Trophoblast cell (in vitro differentiated cells and primary cell): ENCODE results near the gene HSPB9.

ENCODE experiments used
- DNase-seq, 2 donors: peaks; one replicate each; pipeline ENCODE4 v3.0.0-alpha.2; 2016
- H2AFZ ChIP-seq: 2 replicates; pipeline ENCODE4 v1.6.1; 2013; ENCODE audit warnings: low read length, moderate library complexity, mild to moderate bottlenecking; ENCODE audit not compliant: insufficient read depth, poor library complexity
- H2AK5ac ChIP-seq: 2 replicates; pipeline ENCODE4 v1.6.1; 2013; ENCODE audit warnings: mild to moderate bottlenecking, low read length
- H2BK120ac ChIP-seq: 2 replicates; pipeline ENCODE4 v1.6.1; 2013; ENCODE audit warnings: low read length, mild to moderate bottlenecking, moderate library complexity; ENCODE audit not compliant: insufficient read depth, poor library complexity
- H2BK12ac ChIP-seq: 2 replicates; pipeline ENCODE4 v1.6.1; 2013; ENCODE audit warnings: mild to moderate bottlenecking, low read length, moderate library complexity
- H2BK5ac ChIP-seq: 2 replicates; pipeline ENCODE4 v1.6.1; 2013; ENCODE audit warnings: low read length, low read depth, moderate library complexity, mild to moderate bottlenecking; ENCODE audit not compliant: poor library complexity
- H3K14ac ChIP-seq: 2 replicates; pipeline ENCODE4 v1.6.1; 2013; ENCODE audit warnings: mild to moderate bottlenecking, low read length
- H3K18ac ChIP-seq: 2 replicates; pipeline ENCODE4 v1.6.1; 2013; ENCODE audit warnings: mild to moderate bottlenecking, low read length
- H3K23ac ChIP-seq: 2 replicates; pipeline ENCODE4 v1.6.1; 2013; ENCODE audit warnings: low read length
- H3K27ac ChIP-seq: 2 replicates; pipeline ENCODE4 v1.5.1; 2013; ENCODE audit warnings: low read depth, mild to moderate bottlenecking, inconsistent platforms, low read length, moderate library complexity
- H3K27me3 ChIP-seq: 2 replicates; pipeline ENCODE4 v1.6.1; 2013; ENCODE audit warnings: inconsistent platforms, mild to moderate bottlenecking, low read length, moderate library complexity; ENCODE audit not compliant: insufficient read depth
- H3K36me3 ChIP-seq, 2 experiments: 1 replicate in 1 of 2; 2 replicates in 1 of 2; pipeline ENCODE4 v1.6.1; 2013; ENCODE audit warnings: low read length in 2 of 2, mild to moderate bottlenecking in 2 of 2, moderate library complexity in 1 of 2; ENCODE audit not compliant: insufficient read depth in 2 of 2, control insufficient read depth in 1 of 2
- H3K4ac ChIP-seq: 2 replicates; pipeline ENCODE4 v1.6.1; 2013; ENCODE audit warnings: low read depth, mild to moderate bottlenecking, low read length, moderate library complexity
- H3K4me1 ChIP-seq, 2 experiments: 1 replicate in 1 of 2; 2 replicates in 1 of 2; pipeline ENCODE4 v1.6.1; 2013; ENCODE audit warnings: low read length in 2 of 2, mild to moderate bottlenecking in 2 of 2, moderate library complexity in 1 of 2; ENCODE audit not compliant: insufficient read depth in 2 of 2, control insufficient read depth in 1 of 2
- H3K4me2 ChIP-seq: 2 replicates; pipeline ENCODE4 v1.6.1; 2013; ENCODE audit warnings: inconsistent platforms, mild to moderate bottlenecking, low read length, moderate library complexity
- H3K4me3 ChIP-seq: 2 replicates; pipeline ENCODE4 v1.5.1; 2013; ENCODE audit warnings: mild to moderate bottlenecking, low read depth, low read length, inconsistent platforms
- H3K79me1 ChIP-seq: one replicate; pipeline ENCODE4 v1.6.1; 2013; ENCODE audit warnings: low read length
- H3K79me2 ChIP-seq: 2 replicates; pipeline ENCODE4 v1.6.1; 2013; ENCODE audit warnings: low read length, mild to moderate bottlenecking; ENCODE audit not compliant: control insufficient read depth, insufficient read depth, poor library complexity
- H3K9ac ChIP-seq: 2 replicates; pipeline ENCODE4 v1.6.1; 2013; ENCODE audit warnings: mild to moderate bottlenecking, low read length
- H3K9me3 ChIP-seq: 2 replicates; pipeline ENCODE4 v1.6.1; 2013; ENCODE audit warnings: low read depth, mild to moderate bottlenecking, control low read depth, inconsistent platforms, low read length; ENCODE audit not compliant: insufficient read depth
- H4K12ac ChIP-seq: 2 replicates; pipeline ENCODE4 v1.6.1; 2013; ENCODE audit warnings: low read depth, mild to moderate bottlenecking, low read length, moderate library complexity
- H4K8ac ChIP-seq: 2 replicates; pipeline ENCODE4 v1.6.1; 2013; ENCODE audit warnings: low read depth, mild to moderate bottlenecking, low read length, moderate library complexity
- H4K91ac ChIP-seq: one replicate; pipeline ENCODE4 v1.6.1; 2013; ENCODE audit warnings: low read depth, mild to moderate bottlenecking, low read length, moderate library complexity
- WGBS: extraction: QIAGEN DNeasy Blood & Tissue Kit; methylation state at CpG from one replicate; pipeline ENCODE4 v1.1.7; 2013; ENCODE audit warnings: missing lambda C conversion rate; ENCODE audit not compliant: insufficient read length, insufficient coverage; ENCODE audit errors: extremely low coverage; 5-methylcytosine and 5-hydroxymethylcytosine counted together

The HSPB9 gene

DNA sequence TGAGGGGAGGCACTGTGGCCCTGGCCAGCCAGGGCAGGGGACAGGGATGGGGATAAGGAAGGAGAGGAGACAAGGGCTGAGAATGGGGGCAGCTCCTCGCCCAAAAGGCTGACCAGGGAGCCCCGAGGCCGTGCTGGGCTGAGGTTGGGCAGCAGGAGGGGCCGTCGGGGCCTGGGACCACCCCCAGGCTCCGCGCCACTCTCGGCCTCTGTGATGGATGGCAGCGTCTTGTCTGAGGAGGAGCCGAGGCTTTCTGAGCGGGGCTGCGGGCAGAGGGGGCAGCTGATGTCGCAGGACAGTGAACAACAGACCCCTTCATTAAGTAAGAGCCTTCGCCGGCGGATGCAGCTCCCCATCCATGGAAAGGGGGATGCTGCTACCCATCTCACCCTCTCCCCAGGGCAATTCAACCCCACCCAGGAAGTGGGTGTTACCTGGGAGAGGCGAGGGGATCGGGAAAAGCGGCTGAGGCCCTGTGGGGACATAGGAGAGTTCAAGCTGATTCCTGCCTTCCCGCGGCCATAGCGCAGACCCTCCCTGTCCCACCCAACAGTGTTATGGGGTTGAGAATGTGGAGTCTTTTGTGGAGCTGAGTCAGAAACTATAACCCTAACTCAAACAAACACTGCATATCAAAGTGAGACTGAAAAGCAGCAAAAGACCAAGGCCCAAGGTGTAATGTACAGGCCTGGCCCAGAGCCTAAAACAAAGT is 41.2 kb downstream of the HSPB9 start:
- no peak overlapping the region for H3K23ac ChIP-seq
- no peak overlapping the region for H2BK5ac ChIP-seq
- no peak overlapping the region for H4K8ac ChIP-seq
- no peaks in the 10 kb centered on the region for H3K79me1 ChIP-seq
- no peak overlapping the region for H3K27ac ChIP-seq
- H3K4me1 ChIP-seq = peaks cover 0 to 2% of the 10 kb centered on the region in 2 experiments
- no peak overlapping the region for H3K4me3 ChIP-seq
- H3K79me2 ChIP-seq = no peaks in the 10 kb centered on the region
- H4K91ac ChIP-seq = no peak overlapping the region
- H2BK120ac ChIP-seq = no peak overlapping the region
- H3K4ac ChIP-seq = no peak overlapping the region
- no peak overlapping the region for H2AFZ ChIP-seq
- H2BK12ac ChIP-seq = no peak overlapping the region
- no peaks in the 10 kb centered on the region for H3K36me3 ChIP-seq
- no peak overlapping the region for H3K4me2 ChIP-seq
- WGBS = no CpG with 5 or more reads among the region's 22 CpGs
- no peak overlapping the region for H4K12ac ChIP-seq
- H3K9me3 ChIP-seq = peaks cover 6% of the 10 kb centered on the region
- H3K9ac ChIP-seq = no peak overlapping the region
- H3K27me3 ChIP-seq = no peaks in the 10 kb centered on the region
- no peak overlapping the region for H3K14ac ChIP-seq
- H3K18ac ChIP-seq = no peak overlapping the region
- DNase-seq = no peak
- H2AK5ac ChIP-seq = no peak overlapping the region

DNA sequence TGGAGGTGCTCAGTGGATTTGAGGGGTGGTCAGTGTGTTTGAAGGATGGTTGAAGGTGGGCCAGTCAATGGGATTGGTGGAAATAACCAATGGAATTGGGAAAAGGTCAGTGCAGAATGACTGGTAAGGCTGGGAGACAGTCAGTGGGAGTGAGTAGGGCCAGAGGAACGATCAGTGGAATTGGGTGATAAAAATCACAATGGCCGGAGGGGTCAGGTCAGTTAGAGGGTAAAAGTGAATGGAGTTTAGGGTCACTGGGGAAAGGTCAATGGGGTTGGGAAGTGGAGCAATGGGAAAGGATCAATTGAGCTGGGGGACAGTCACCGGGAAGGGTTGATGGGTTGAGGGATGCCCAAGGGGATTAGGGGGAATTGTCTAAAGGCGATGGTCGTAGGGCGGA is 43.1 kb downstream of the HSPB9 start:
- WGBS = no CpG with 5 or more reads among the region's 6 CpGs
- Histone ChIP-seq H4K8ac (no peak overlapping the region), H3K27ac (no peak overlapping the region), H2AFZ (no peak overlapping the region), H2AK5ac (no peak overlapping the region), H4K91ac (no peak overlapping the region), H3K36me3 (no peaks in the 10 kb centered on the region), H2BK120ac (no peak overlapping the region), H3K4me1 (peaks cover 0 to 2% of the 10 kb centered on the region in 2 experiments), H3K23ac (no peak overlapping the region), H3K9ac (no peak overlapping the region), H3K4me2 (no peak overlapping the region), H2BK12ac (no peak overlapping the region), H3K14ac (no peak overlapping the region), H2BK5ac (no peak overlapping the region), H3K9me3 (peaks cover 6% of the 10 kb centered on the region), H3K4ac (no peak overlapping the region), H3K79me2 (no peaks in the 10 kb centered on the region), H3K79me1 (no peaks in the 10 kb centered on the region), H3K18ac (no peak overlapping the region), H4K12ac (no peak overlapping the region), H3K4me3 (no peak overlapping the region), H3K27me3 (no peaks in the 10 kb centered on the region)
- peak; percentile 66 to 81 for DNase-seq

GRCh38 chr17:42166196-42166763 is 43.7 kb downstream of the HSPB9 start:
- H4K12ac ChIP-seq = no peak overlapping the region
- H2BK12ac ChIP-seq = no peak overlapping the region
- H4K91ac ChIP-seq = no peak overlapping the region
- H3K4me1 ChIP-seq = peaks cover 0 to 2% of the 10 kb centered on the region in 2 experiments
- no peak overlapping the region for H2BK120ac ChIP-seq
- H4K8ac ChIP-seq = no peak overlapping the region
- H3K4ac ChIP-seq = no peak overlapping the region
- no peaks in the 10 kb centered on the region for H3K79me1 ChIP-seq
- H3K9ac ChIP-seq = no peak overlapping the region
- no peak overlapping the region for H2AFZ ChIP-seq
- peaks cover 6% of the 10 kb centered on the region for H3K9me3 ChIP-seq
- no peak overlapping the region for H2BK5ac ChIP-seq
- no peak overlapping the region for H3K14ac ChIP-seq
- H3K4me3 ChIP-seq = no peak overlapping the region
- H3K27me3 ChIP-seq = no peaks in the 10 kb centered on the region
- H3K36me3 ChIP-seq = no peaks in the 10 kb centered on the region
- no peaks in the 10 kb centered on the region for H3K79me2 ChIP-seq
- DNase-seq = peak; percentile 96 to 97
- WGBS = no CpG with 5 or more reads among the region's 19 CpGs
- no peak overlapping the region for H3K18ac ChIP-seq
- H2AK5ac ChIP-seq = no peak overlapping the region
- no peak overlapping the region for H3K27ac ChIP-seq
- no peak overlapping the region for H3K23ac ChIP-seq
- no peak overlapping the region for H3K4me2 ChIP-seq

GRCh38 chr17:42167807-42168206 is 45.2 kb downstream of the HSPB9 start:
- H3K9me3 ChIP-seq = peaks cover 6% of the 10 kb centered on the region
- no peak overlapping the region for H3K4me3 ChIP-seq
- H3K27ac ChIP-seq = no peak overlapping the region
- no peak overlapping the region for H3K23ac ChIP-seq
- H2BK12ac ChIP-seq = no peak overlapping the region
- H3K4me1 ChIP-seq = peaks cover 0 to 10% of the 10 kb centered on the region in 2 experiments
- no peak for DNase-seq
- H2BK5ac ChIP-seq = no peak overlapping the region
- no peak overlapping the region for H3K9ac ChIP-seq
- no peak overlapping the region for H3K4ac ChIP-seq
- H2BK120ac ChIP-seq = no peak overlapping the region
- H3K18ac ChIP-seq = no peak overlapping the region
- H3K4me2 ChIP-seq = no peak overlapping the region
- no peaks in the 10 kb centered on the region for H3K36me3 ChIP-seq
- no peaks in the 10 kb centered on the region for H3K27me3 ChIP-seq
- H3K14ac ChIP-seq = no peak overlapping the region
- H2AFZ ChIP-seq = no peak overlapping the region
- WGBS = no CpG with 5 or more reads among the region's 8 CpGs
- H3K79me1 ChIP-seq = no peaks in the 10 kb centered on the region
- no peak overlapping the region for H2AK5ac ChIP-seq
- H4K91ac ChIP-seq = no peak overlapping the region
- no peak overlapping the region for H4K8ac ChIP-seq
- no peaks in the 10 kb centered on the region for H3K79me2 ChIP-seq
- no peak overlapping the region for H4K12ac ChIP-seq
